GM12878 (cell line): ENCODE measurements around the gene TPRN. TPM values are rescaled to one million over a fixed set of nuclear protein-coding genes. Genes with fewer than 3 reads are reported as not detected.
A peak's percentile ranks its signal among the peaks of the same experiment; 100 is the strongest.

ENCODE experiments used
- ATAC-seq: fragments of 200-7000 bp; cut with Tn5 transposase; 3 replicates; pipeline ENCODE4 v1.9.1; 2020; ENCODE audit warnings: mild to moderate bottlenecking, moderate library complexity
- BruUV-seq: library from RNA; stranded (reverse); fragments of 400-500 nt; replicated peaks from 2 replicates; lab custom pipeline; 2021; lab: Mats Ljungman, UMichigan
- CTCF ChIA-PET: fragments of 300-600 bp; sonication (Branson Sonifier 250); formaldehyde crosslinking; extraction: SDS; loops from one replicate; lab custom pipeline; 2021; ENCODE audit warnings: inconsistent platforms; lab: Yijun Ruan, JAX
- POLR2A ChIA-PET: fragments of 350-600 bp; formaldehyde crosslinking; extraction: SDS; loops from one replicate; lab custom pipeline; 2021; ENCODE audit warnings: inconsistent platforms; lab: Charles Lee
- RAD21 ChIA-PET: fragments of 300-600 bp; sonication (Branson Sonifier 250); formaldehyde crosslinking; loops from one replicate; lab custom pipeline; 2023; ENCODE audit warnings: antibody characterized with exemption; ENCODE audit not compliant: unreplicated experiment; lab: Charles Lee
- SMC1A ChIA-PET: fragments of 300-600 bp; sonication (Branson Sonifier 250); formaldehyde crosslinking; loops from one replicate; lab custom pipeline; 2023; ENCODE audit not compliant: unreplicated experiment, uncharacterized antibody; lab: Charles Lee
- DNase-seq: peaks from one replicate; pipeline ENCODE4 v3.0.0-alpha.2; 2011; ENCODE audit warnings: low read depth, low spot score
- FAIRE-seq: peaks from 3 replicates; lab custom pipeline; 2011; peaks lifted over from hg19 to GRCh38; lab: Jason Lieb, UNC
- H2AFZ ChIP-seq: 2 replicates; pipeline ENCODE4 v1.6.0; 2011; ENCODE audit warnings: low read depth, low read length, control low read depth; ENCODE audit not compliant: control insufficient read depth
- H3K27ac ChIP-seq: 2 replicates; pipeline ENCODE4 v1.5.1; 2011; ENCODE audit warnings: control low read depth; ENCODE audit not compliant: control insufficient read depth, insufficient read depth
- H3K27me3 ChIP-seq, 2 experiments: replicated peaks in 1 of 2; 2 replicates each; pipeline versions ENCODE4 v1.6.0 to v1.6.1; 2011; ENCODE audit warnings: low read length in 1 of 2; ENCODE audit not compliant: control insufficient read depth in 2 of 2, insufficient read depth in 2 of 2
- H3K36me3 ChIP-seq, 2 experiments: 2 replicates each; pipeline ENCODE4 v1.5.1; 2011; ENCODE audit warnings: low read length in 1 of 2; ENCODE audit not compliant: control insufficient read depth in 2 of 2, insufficient read depth in 2 of 2
- H3K4me1 ChIP-seq: 2 replicates; pipeline ENCODE4 v1.6.1; 2011; ENCODE audit warnings: mild to moderate bottlenecking, low read length, moderate library complexity, mixed read lengths; ENCODE audit not compliant: control insufficient read depth, insufficient read depth
- H3K4me2 ChIP-seq: 2 replicates; pipeline ENCODE4 v1.6.0; 2011; ENCODE audit warnings: control low read depth; ENCODE audit not compliant: control insufficient read depth, insufficient read depth
- H3K4me3 ChIP-seq: fragments of 200-600 bp; sonication (generic); 2 replicates; pipeline ENCODE4 v1.5.1; 2016
- H3K79me2 ChIP-seq: 2 replicates; pipeline ENCODE4 v1.6.0; 2011; ENCODE audit warnings: low read length; ENCODE audit not compliant: control insufficient read depth, insufficient read depth
- H3K9ac ChIP-seq: 2 replicates; pipeline ENCODE4 v1.8.0; 2011; ENCODE audit warnings: low read length, control low read depth, mixed read lengths; ENCODE audit not compliant: control insufficient read depth, insufficient read depth
- H3K9me3 ChIP-seq: replicated peaks from 3 replicates; pipeline ENCODE4 v1.5.1; 2011; ENCODE audit warnings: mild to moderate bottlenecking, low read length; ENCODE audit not compliant: control insufficient read depth, insufficient read depth
- H4K20me1 ChIP-seq: 2 replicates; pipeline ENCODE4 v1.6.0; 2011; ENCODE audit not compliant: control insufficient read depth, insufficient read depth
- E2F4 ChIP-seq: IDR thresholded peaks from 2 replicates; pipeline ENCODE4 v1.6.1; 2012; ENCODE audit warnings: low read depth, low read length, improper control_type of control experiment
- POLR2AphosphoS5 ChIP-seq: IDR thresholded peaks from 2 replicates; pipeline ENCODE4 v1.6.1; 2011; ENCODE audit warnings: mild to moderate bottlenecking, low read length, inconsistent platforms
- WGBS: methylation state at CpG from one replicate; pipeline ENCODE4 v1.1.6; 2016; ENCODE audit warnings: low lambda C conversion rate; ENCODE audit not compliant: insufficient replicate concordance, insufficient coverage; ENCODE audit errors: missing lambda C conversion rate; 5-methylcytosine and 5-hydroxymethylcytosine counted together
- in situ Hi-C: fragments of 300-500 bp; cut with MboI; formaldehyde crosslinking; loops from 9 replicates; pipeline ENCODE4 v1.14.3; 2018; ENCODE audit warnings: mixed read lengths
- intact Hi-C: fragments of 100-400 bp; cut with micrococcal nuclease; formaldehyde crosslinking; loops from one replicate; pipeline ENCODE4 v1.14.2; 2022; ENCODE audit not compliant: unreplicated experiment
- polyA plus RNA-seq, 11 experiments: library from polyadenylated mRNA; depleted of rRNA in 4 of 11; unstranded in 6 of 11; stranded (reverse) in 5 of 11; fragments of >200 nt; fragmentation: Nextera tagmentation in 4 of 11; fragmentation: Illumina TruSeq in 1 of 11; extraction: Ambion mirVana in 4 of 11; extraction: Trizol in 1 of 11; gene quantifications; 1 replicate in 1 of 11; 2 replicates in 10 of 11; pipeline versions ENCODE4 v1.2.1 to v1.2.3, GENCODE V29; 2011 to 2016; ENCODE audit warnings: inconsistent platforms in 2 of 11, missing spikeins in 2 of 11, low read depth in 1 of 11
- total RNA-seq, 4 experiments: library from RNA; depleted of rRNA in 3 of 4; stranded (reverse); fragments of >200 nt in 3 of 4; fragmentation: Illumina TruSeq in 1 of 4; extraction: Trizol in 1 of 4; gene quantifications; 2 replicates each; pipeline versions ENCODE4 v1.2.1 to v1.2.3, GENCODE V29; 2013 to 2021

The TPRN gene
- total and polyA plus RNA-seq, 10 of the 15 experiments (the other 5 are each of a cell fraction or from before 2014, with no cell fraction given), result 0.18 to 19.5 (median 3.1) TPM

DNA sequence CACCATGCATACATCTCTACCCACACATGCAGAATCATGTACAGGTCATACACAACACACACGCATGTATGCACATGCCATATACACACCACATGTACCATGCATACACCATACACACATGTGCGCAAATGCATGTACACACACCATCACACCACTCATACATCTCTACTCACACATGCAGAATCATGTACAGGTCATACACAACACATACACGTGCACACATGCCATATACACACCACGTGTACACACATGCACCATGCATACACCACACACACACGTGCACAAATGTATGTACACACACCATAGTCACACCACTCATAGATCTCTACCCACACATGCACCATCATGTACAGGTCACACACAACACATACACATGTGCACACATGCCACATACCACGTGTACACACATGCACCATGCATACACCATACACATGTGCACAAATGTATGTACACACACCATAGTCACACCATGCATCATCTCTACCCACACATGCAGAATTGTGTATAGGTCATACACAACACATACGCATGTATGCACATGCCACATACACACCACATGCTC, 47.6 kb downstream of the TPRN start:
- ChIA-PET CTCF (no interaction called here), SMC1A (interaction anchor here (3.3 to 4.7 kb wide), 2 partner anchors 23 to 30 kb away, joined by 14 to 28 read pairs; no protein-coding TSS in a partner anchor), POLR2A (interaction anchor here (1.1 to 4.3 kb wide), 4 partner anchors 14 to 399 kb away, joined by 4 to 166 read pairs (median 21); partner anchors contain the start of genes CYSRT1, MRPL41 and RNF208), RAD21 (interaction anchor here (3.9 kb wide), 1 partner anchor 23 kb away, joined by 54 read pairs; no protein-coding TSS in a partner anchor)
- FAIRE-seq (no peak), ATAC-seq (no peak), DNase-seq (no peak)
- H4K20me1 ChIP-seq, result no peaks in the 10 kb centered on the region
- intact Hi-C loops (loop anchor here (5.0 kb wide), 1 partner anchor 36 kb away; no protein-coding TSS in a partner anchor), in situ Hi-C loops (no loop called here)
- H3K4me3 ChIP-seq, result no peak overlapping the region
- WGBS, result 96% methylated on average over 7 of the region's 7 CpGs
- no peaks in the 10 kb centered on the region for H3K36me3 ChIP-seq
- peaks cover 15% of the 10 kb centered on the region for H3K4me1 ChIP-seq
- H3K79me2 ChIP-seq, result no peaks in the 10 kb centered on the region
- H3K27me3 ChIP-seq, result no peaks in the 10 kb centered on the region
- H3K9me3 ChIP-seq, result no peaks in the 10 kb centered on the region; the same call in 2 of the 3 replicates
- H3K27ac ChIP-seq, result no peak overlapping the region
- TF ChIP-seq E2F4, result no peak
- 0 out of 2 replicates have a peak, but pooled peaks have one; percentile 31 for TF ChIP-seq POLR2AphosphoS5
- no TSS peak for BruUV-seq
- no peak overlapping the region for H3K4me2 ChIP-seq
- no peak overlapping the region for H3K9ac ChIP-seq
- no peak overlapping the region for H2AFZ ChIP-seq
